ENCODE results near the gene MOV10L1. TPM values are rescaled to one million over a fixed set of nuclear protein-coding genes. Genes with fewer than 3 reads are reported as not detected.

The MOV10L1 gene
- total and polyA plus RNA-seq, 12 donors = 0.16 to 0.42 (median 0.26) TPM; not detected in 8

- intact Hi-C loops (cut with DNase I) = loop anchor here in 1 of 10 donors (10.0 kb wide), 1 partner anchor 265 kb away; no protein-coding TSS in a partner anchor
- no peaks in the 10 kb centered on the region for H3K9me3 ChIP-seq
- H3K4me1 ChIP-seq = peaks cover 10 to 72% (median 49%) of the 10 kb centered on the region in 9 donors
- peak overlapping the region in 8 of 10 donors; percentile 27 to 63 (median 54) for H3K4me3 ChIP-seq
- peaks cover 0 to 26% (median 0%) of the 10 kb centered on the region in 9 donors for H3K36me3 ChIP-seq
- H3K27ac ChIP-seq = peak overlapping the region in 9 of 10 donors; percentile 64 to 97 (median 80)
- ATAC-seq = peak; percentile 2 to 43 (median 29)
- DNase-seq = peak in 1 of 2 donors; percentile 21
- 16 to 21% methylated on average over 4 of the region's 4 CpGs for WGBS, 2 donors
- H3K27me3 ChIP-seq = no peaks in the 10 kb centered on the region
- no peak for TF ChIP-seq CTCF (IDR thresholded peaks at IDR 0.05)
Observed at GRCh38 chr22:50189849-50190181, 100.0 kb downstream of the MOV10L1 start.

GRCh38 chr22:50190182-50190940 is 100.6 kb downstream of the MOV10L1 start:
- Histone ChIP-seq H3K36me3 (peaks cover 0 to 31% (median 0%) of the 10 kb centered on the region in 9 donors), H3K27me3 (no peaks in the 10 kb centered on the region), H3K4me3 (peak overlapping the region in 9 of 10 donors; percentile 27 to 63 (median 54)), H3K27ac (peak overlapping the region; percentile 13 to 97 (median 79)), H3K4me1 (peaks cover 10 to 68% (median 44%) of the 10 kb centered on the region in 9 donors), H3K9me3 (no peaks in the 10 kb centered on the region)
- WGBS, 2 donors = 7% methylated on average over 40 to 43 of the region's 43 CpGs
- intact Hi-C loops (cut with DNase I) = loop anchor here in 1 of 10 donors (10.0 kb wide), 1 partner anchor 266 kb away; no protein-coding TSS in a partner anchor
- TF ChIP-seq CTCF (IDR thresholded peaks at IDR 0.05) = peak in 7 of 9 donors; percentile 21 to 65 (median 56)
- peak; percentile 77 to 85 for DNase-seq
- peak; percentile 31 to 77 (median 72) for ATAC-seq

GRCh38 chr22:50190941-50191741 is 101.3 kb downstream of the MOV10L1 start:
- peak overlapping the region in 9 of 10 donors; percentile 27 to 63 (median 54) for H3K4me3 ChIP-seq
- ATAC-seq (peak in 6 of 8 donors; percentile 1 to 33 (median 13)), DNase-seq (peak in 1 of 2 donors; percentile 33)
- WGBS, 2 donors = 52 to 58% methylated on average over 18 of the region's 18 CpGs
- intact Hi-C loops (cut with DNase I) = loop anchor here in 1 of 10 donors (10.0 kb wide), 1 partner anchor 266 kb away; no protein-coding TSS in a partner anchor
- no peaks in the 10 kb centered on the region for H3K9me3 ChIP-seq
- no peaks in the 10 kb centered on the region for H3K27me3 ChIP-seq
- no peak for TF ChIP-seq CTCF (IDR thresholded peaks at IDR 0.05)
- peaks cover 0 to 39% (median 0%) of the 10 kb centered on the region in 9 donors for H3K36me3 ChIP-seq
- H3K27ac ChIP-seq = peak overlapping the region; percentile 13 to 97 (median 79)
- H3K4me1 ChIP-seq = peaks cover 10 to 67% (median 43%) of the 10 kb centered on the region in 9 donors

Measured in heart right ventricle (tissue), 16 donors.